ENCODE data around the gene MVP.
"Not testable (repeated sequence)": the region's sequence is repeated elsewhere in the genome, so short reads cannot be mapped to it uniquely, and the experiment has no call there.

The MVP gene

GRCh38 chr16:29815793-29816693 lies 4.2 kb upstream of the MVP start, which contains the start of gene PAGR1:
Gene PAGR1 (plus strand): TSS chr16:29816152. CDS start chr16:29816526, 374 bp downstream.
- DNase-seq (ENCODE audit: low read depth), result peak; percentile 97

GRCh38 chr16:29816694-29817441 lies 3.4 kb upstream of the MVP start:
- DNase-seq (ENCODE audit: low read depth), result no peak

- DNase-seq (ENCODE audit: low read depth), result no peak
Measured at GRCh38 chr16:29818082-29818481, 2.2 kb upstream of the MVP start.

- no peak for DNase-seq (ENCODE audit: low read depth)
Measured at GRCh38 chr16:29819506-29819905, 756 bp upstream of the MVP start.

GRCh38 chr16:29820730-29821642 lies 724 bp downstream of the MVP start:
- DNase-seq (ENCODE audit: low read depth), result no peak

GRCh38 chr16:29821643-29822115 lies 1.4 kb downstream of the MVP start:
- DNase-seq (ENCODE audit: low read depth), result no peak

- DNase-seq (ENCODE audit: low read depth), result no peak
Measured at GRCh38 chr16:29824589-29825144, 4.4 kb downstream of the MVP start.

GRCh38 chr16:29825145-29826044 lies 5.1 kb downstream of the MVP start:
- no peak for DNase-seq (ENCODE audit: low read depth)

GRCh38 chr16:29826342-29826695 lies 6.1 kb downstream of the MVP start:
- no peak for DNase-seq (ENCODE audit: low read depth)

GRCh38 chr16:29830774-29831173 lies 10.5 kb downstream of the MVP start:
- no peak for DNase-seq (ENCODE audit: low read depth)

GRCh38 chr16:29831490-29831889 lies 11.2 kb downstream of the MVP start:
- no peak for DNase-seq (ENCODE audit: low read depth)

- not testable (repeated sequence) for DNase-seq (ENCODE audit: low read depth)
Measured at GRCh38 chr16:29833219-29833618, 13.0 kb downstream of the MVP start.

- DNase-seq (ENCODE audit: low read depth), result no peak
Measured at GRCh38 chr16:29834079-29834478, 13.8 kb downstream of the MVP start.

GRCh38 chr16:29835926-29836325 lies 15.7 kb downstream of the MVP start:
- no peak for DNase-seq (ENCODE audit: low read depth)

GRCh38 chr16:29836623-29837022 lies 16.4 kb downstream of the MVP start:
- DNase-seq (ENCODE audit: low read depth), result no peak

GRCh38 chr16:29837841-29838240 lies 17.6 kb downstream of the MVP start:
- no peak for DNase-seq (ENCODE audit: low read depth)

GRCh38 chr16:29839822-29840221 lies 19.6 kb downstream of the MVP start:
- no peak for DNase-seq (ENCODE audit: low read depth)

GRCh38 chr16:29840240-29840639 lies 20.0 kb downstream of the MVP start:
- no peak for DNase-seq (ENCODE audit: low read depth)

- DNase-seq (ENCODE audit: low read depth), result no peak
Measured at GRCh38 chr16:29841631-29842030, 21.4 kb downstream of the MVP start.

GRCh38 chr16:29842732-29843346 lies 22.6 kb downstream of the MVP start:
- DNase-seq (ENCODE audit: low read depth), result no peak

Measured in GM04504 (cell line).